Mucosa of descending colon (tissue), 3 donors: Measurements from ENCODE around the gene WFIKKN2. TPM values are rescaled to one million over a fixed set of nuclear protein-coding genes. Genes with fewer than 3 reads are reported as not detected.

Experiments
- ATAC-seq: fragments of 200-7000 bp; cut with Tn5 transposase; one replicate; pipeline ENCODE4 v1.9.1; 2020; ENCODE audit warnings: mild to moderate bottlenecking, moderate library complexity
- DNase-seq, 3 donors: peaks; one replicate each; pipeline ENCODE4 v3.0.0-alpha.2; 2020
- H3K36me3 ChIP-seq: fragments of 200-600 bp; one replicate; pipeline ENCODE4 v1.8.0; 2021; ENCODE audit warnings: low read depth, mild to moderate bottlenecking
- H3K4me1 ChIP-seq: fragments of 200-600 bp; one replicate; pipeline ENCODE4 v1.8.0; 2021; ENCODE audit warnings: low read depth, mild to moderate bottlenecking
- H3K4me3 ChIP-seq: fragments of 200-600 bp; one replicate; pipeline ENCODE4 v1.8.0; 2021; ENCODE audit warnings: mild to moderate bottlenecking
- H3K9me3 ChIP-seq: fragments of 200-600 bp; one replicate; pipeline ENCODE4 v1.8.0; 2021; ENCODE audit warnings: mild to moderate bottlenecking
- intact Hi-C, 2 donors: fragments of 100-400 bp; cut with DNase I in 1 of 2; cut with micrococcal nuclease in 1 of 2; formaldehyde crosslinking; loops; one replicate each; pipeline versions ENCODE4 v1.11.0 to v1.11.1; 2022; cut with DNase I, micrococcal nuclease
- total RNA-seq, 3 donors: library from RNA; stranded (reverse); fragmentation: NEBNext Ultra II Directional in 2 of 3; extraction: Animal tissue kit (Norgen Biotek cat#: 25700) in 2 of 3; gene quantifications; one replicate each; pipeline versions ENCODE4 v1.2.1 to v1.2.4, GENCODE V29; 2021 to 2023
- TF ChIP-seq, protein P1 (sequence below): fragments of 200-600 bp; IDR thresholded peaks from one replicate; pipeline ENCODE4 v1.8.0; 2022; ENCODE audit warnings: antibody characterized with exemption, mild to moderate bottlenecking
- donor health status: DM: no; HTN: no; CAD: no; lungs with moderate emphysema.
- donor health status: DM: no; HTN: no; CAD: no.
- donor health status: DM: no; HTN: yes; CAD: no.

Gene WFIKKN2
- total RNA-seq, 3 donors from 2014 or later = 0.07 to 0.76 (median 0.17) TPM

DNA sequence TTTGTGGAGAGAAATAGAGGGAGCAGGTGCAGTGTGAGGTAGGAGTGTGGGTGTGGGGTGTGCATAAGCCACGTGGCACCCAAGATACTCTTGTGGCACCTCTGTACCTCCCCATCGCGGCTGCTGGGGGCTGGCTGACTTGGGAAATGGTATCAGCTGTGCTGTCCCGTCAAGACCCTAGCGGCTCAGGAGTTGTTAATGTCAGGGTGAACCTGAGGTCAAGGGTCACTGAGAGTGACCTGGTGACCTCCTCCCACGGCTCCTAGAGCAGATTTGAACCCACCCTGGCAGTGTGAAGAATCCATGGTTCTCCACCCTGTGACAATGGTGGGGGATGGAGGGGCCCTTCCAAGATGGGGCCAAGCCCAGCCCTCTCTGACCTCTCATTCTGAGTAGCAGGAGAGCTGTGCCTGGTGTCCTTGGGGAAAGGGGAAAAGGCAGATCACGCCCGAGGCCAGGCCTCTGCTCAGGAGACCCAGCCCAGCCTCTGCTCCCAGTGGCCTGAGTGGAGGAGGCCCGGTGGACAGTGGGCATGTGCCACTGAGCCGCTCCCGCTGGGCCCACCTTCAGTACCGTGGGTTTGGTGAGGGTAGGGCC is 3.0 kb upstream of the WFIKKN2 start:
- H3K4me3 ChIP-seq = no peak overlapping the region
- TF ChIP-seq, protein P1, sequence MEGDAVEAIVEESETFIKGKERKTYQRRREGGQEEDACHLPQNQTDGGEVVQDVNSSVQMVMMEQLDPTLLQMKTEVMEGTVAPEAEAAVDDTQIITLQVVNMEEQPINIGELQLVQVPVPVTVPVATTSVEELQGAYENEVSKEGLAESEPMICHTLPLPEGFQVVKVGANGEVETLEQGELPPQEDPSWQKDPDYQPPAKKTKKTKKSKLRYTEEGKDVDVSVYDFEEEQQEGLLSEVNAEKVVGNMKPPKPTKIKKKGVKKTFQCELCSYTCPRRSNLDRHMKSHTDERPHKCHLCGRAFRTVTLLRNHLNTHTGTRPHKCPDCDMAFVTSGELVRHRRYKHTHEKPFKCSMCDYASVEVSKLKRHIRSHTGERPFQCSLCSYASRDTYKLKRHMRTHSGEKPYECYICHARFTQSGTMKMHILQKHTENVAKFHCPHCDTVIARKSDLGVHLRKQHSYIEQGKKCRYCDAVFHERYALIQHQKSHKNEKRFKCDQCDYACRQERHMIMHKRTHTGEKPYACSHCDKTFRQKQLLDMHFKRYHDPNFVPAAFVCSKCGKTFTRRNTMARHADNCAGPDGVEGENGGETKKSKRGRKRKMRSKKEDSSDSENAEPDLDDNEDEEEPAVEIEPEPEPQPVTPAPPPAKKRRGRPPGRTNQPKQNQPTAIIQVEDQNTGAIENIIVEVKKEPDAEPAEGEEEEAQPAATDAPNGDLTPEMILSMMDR = no peak
- ATAC-seq = no peak
- intact Hi-C loops = no loop called here
- H3K4me1 ChIP-seq = peaks cover 7% of the 10 kb centered on the region
- DNase-seq = no peak
- H3K36me3 ChIP-seq = no peaks in the 10 kb centered on the region
- no peaks in the 10 kb centered on the region for H3K9me3 ChIP-seq

DNA sequence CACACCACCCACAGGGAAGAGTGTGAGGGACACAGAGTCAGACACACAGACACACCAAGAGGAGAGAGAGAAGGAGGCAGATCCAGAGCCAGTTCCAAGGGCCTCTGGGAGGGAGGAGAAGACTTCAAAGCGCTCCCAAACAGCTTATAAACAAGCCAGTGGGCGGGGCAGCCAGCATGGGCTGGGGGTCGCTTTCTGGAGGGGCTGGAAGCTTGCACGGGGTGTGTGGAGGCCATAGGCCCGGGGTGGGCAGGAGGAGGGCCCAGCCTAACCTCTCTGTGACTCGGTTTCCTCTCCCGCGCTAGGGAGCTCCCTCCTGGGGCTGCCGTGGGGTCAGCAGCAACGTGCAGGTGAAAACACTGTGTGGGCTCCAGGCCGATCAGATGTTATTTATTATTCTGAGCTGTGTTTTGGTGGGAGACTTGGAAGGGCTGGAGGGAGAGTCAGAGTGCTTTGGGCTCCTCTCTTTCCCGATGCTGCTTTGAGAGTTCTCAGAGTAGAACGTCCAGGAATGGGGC is 2.5 kb upstream of the WFIKKN2 start:
- TF ChIP-seq, protein P1 = no peak
- DNase-seq = no peak
- intact Hi-C loops = no loop called here
- peaks cover 7% of the 10 kb centered on the region for H3K4me1 ChIP-seq
- no peaks in the 10 kb centered on the region for H3K9me3 ChIP-seq
- ATAC-seq = no peak
- no peaks in the 10 kb centered on the region for H3K36me3 ChIP-seq
- no peak overlapping the region for H3K4me3 ChIP-seq

DNA sequence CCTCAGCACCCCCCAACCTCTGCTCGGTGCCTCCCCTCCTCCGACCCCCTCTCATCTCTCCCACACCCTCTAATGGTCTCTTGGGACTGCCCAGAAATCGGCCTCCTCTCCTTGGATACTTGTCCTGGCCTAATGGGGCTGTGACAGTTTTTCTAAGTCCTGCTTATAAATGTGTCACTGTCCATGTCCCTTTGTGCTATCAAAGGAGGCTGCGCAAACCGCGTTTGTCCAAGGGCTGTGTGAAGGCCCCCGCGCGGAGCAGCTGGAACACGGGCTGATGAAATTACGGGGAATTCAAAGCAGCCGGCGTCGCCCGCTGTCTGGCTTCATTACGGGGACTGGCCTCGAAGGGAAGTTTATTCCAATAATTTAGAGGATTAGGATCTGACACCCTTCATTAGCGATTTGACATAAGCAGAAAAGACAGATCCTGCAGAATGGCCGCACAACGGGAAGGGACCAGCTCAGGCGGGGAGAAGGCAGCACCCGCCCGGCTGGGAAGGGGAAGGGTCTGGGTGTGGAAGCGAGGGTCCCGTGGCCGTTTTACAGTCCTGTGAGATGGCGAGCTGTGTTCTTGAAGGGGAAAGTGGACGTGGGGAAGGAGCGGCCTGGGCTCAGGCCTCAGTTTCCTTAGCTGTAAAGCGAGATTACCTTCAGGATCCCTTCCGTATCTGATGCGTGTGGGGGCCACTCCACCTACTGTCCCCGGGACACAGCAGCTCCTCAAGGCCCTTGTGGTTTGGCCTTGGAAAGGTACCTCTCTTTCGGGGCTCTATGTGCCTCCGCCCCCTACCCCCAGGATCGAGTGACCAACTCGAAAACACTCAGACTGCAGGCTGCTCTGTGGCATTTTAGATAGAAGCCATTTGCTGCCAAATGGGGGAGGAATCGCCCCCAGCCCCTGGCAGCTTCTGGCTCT is 1.6 kb upstream of the WFIKKN2 start:
- ATAC-seq (no peak), DNase-seq (no peak)
- H3K4me1 ChIP-seq = peaks cover 7% of the 10 kb centered on the region
- TF ChIP-seq, protein P1 = no peak
- H3K4me3 ChIP-seq = no peak overlapping the region
- intact Hi-C loops = no loop called here
- no peaks in the 10 kb centered on the region for H3K36me3 ChIP-seq
- H3K9me3 ChIP-seq = no peaks in the 10 kb centered on the region

DNA sequence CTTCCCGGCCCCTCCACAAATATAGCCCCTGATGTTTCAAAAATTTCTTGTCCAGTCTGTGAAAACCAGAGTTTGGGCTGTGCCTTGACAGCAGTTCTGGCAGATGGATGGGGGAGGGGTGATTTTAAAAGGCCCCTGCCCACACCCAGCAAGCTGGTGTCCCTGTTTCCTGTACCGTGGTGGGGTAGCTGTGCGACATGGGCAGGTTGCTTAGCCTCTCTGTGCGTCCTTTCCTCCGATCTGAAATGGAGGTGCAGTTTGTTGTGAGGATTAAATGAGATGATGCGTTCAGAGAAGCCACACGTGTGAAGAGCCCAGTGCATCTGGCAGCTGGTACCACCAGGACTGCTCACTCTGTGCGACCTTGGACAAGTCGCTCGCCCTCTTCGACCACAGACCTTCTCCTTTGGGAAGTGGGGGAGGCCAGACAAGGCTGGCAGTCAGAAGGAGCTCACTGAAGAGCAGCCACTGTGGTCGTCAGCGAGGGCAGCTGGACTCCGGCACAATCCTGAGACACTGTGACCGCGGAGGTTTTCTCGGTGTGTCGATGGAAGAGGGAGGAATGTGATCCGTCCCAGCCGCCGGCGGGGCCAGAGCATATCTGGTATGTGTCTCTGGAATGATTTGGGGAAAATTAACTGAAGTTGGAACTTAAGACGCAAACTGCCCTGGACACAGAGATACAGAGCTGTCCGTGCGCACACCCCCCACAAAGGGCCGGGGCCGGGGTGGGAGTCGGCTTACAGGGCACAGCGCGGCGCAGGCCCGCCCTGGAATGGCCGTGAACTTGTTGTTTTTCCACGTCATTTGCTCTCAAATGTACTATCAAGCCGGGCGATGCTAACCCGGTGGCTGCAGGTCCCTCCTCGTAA is 721 bp upstream of the WFIKKN2 start:
- no peaks in the 10 kb centered on the region for H3K9me3 ChIP-seq
- intact Hi-C loops = no loop called here
- TF ChIP-seq, protein P1 = no peak
- ATAC-seq = peak; percentile 54
- peaks cover 7% of the 10 kb centered on the region for H3K4me1 ChIP-seq
- DNase-seq = peak in 1 of 3 donors; percentile 24
- no peaks in the 10 kb centered on the region for H3K36me3 ChIP-seq
- no peak overlapping the region for H3K4me3 ChIP-seq

DNA sequence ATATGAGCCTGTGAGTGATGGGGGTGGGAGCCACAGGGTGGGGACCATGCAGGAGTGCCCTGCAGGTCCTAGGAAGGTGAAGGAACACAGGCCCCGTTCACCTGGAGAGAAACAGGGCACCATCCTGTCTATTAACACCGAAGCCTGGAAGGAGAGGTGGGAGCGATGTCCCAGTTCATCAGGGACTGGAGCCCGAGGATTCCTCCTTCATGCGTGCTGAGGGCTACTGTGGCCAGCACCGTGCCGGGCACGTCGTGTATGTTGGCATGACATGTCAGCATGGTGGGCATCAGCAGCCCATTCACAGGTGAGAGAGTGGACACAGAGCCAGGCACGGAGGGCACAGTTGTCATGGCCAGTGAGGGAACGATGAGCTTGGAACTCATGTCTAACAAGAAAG is 1.4 kb downstream of the WFIKKN2 start:
- Histone ChIP-seq H3K4me3 (no peak overlapping the region), H3K9me3 (no peaks in the 10 kb centered on the region), H3K4me1 (peaks cover 10% of the 10 kb centered on the region), H3K36me3 (no peaks in the 10 kb centered on the region)
- ATAC-seq = no peak
- TF ChIP-seq, protein P1 = no peak
- intact Hi-C loops = no loop called here
- no peak for DNase-seq
